ENCODE results near the gene CSTPP1.

GRCh38 chr11:47184711-47185304 is 248.2 kb downstream of the CSTPP1 start:
- TF ChIP-seq CTCF (IDR thresholded peaks at IDR 0.05): no peak
- TF ChIP-seq POLR2A (IDR thresholded peaks at IDR 0.05): no peak

Measured in right lobe of liver (tissue), 4 donors.